ENCODE data around the gene RGS6. TPM values are rescaled to one million over a fixed set of nuclear protein-coding genes. Genes with fewer than 3 reads are reported as not detected.

RGS6 gene
- total RNA-seq, 4 donors from 2014 or later, result 0.46 to 3.7 (median 1.6) TPM

GRCh38 chr14:71942904-71943694 lies 10.9 kb downstream of the RGS6 start:
- ATAC-seq (no peak), DNase-seq (no peak)
- H3K9me3 ChIP-seq, result no peaks in the 10 kb centered on the region
- in situ Hi-C loops (cut with MboI; ENCODE audit: low sequenced_read_pairs in 4 of 4), result no loop called here
- H3K36me3 ChIP-seq, result no peaks in the 10 kb centered on the region
- intact Hi-C loops (cut with DNase I; ENCODE audit: low total_unique reads), result no loop called here
- H3K4me1 ChIP-seq, result no peaks in the 10 kb centered on the region
- no peak for TF ChIP-seq CTCF (IDR thresholded peaks at IDR 0.05 in 4 of 5, conservative IDR thresholded peaks at IDR 0.05 in 1 of 5)
- no peak for TF ChIP-seq POLR2A (IDR thresholded peaks at IDR 0.05)
- no peak overlapping the region for H3K27ac ChIP-seq
- H3K27me3 ChIP-seq, result no peaks in the 10 kb centered on the region
- no peak overlapping the region for H3K4me3 ChIP-seq

GRCh38 chr14:71943695-71944018 lies 11.4 kb downstream of the RGS6 start:
- ATAC-seq, result no peak
- no peak for DNase-seq
- H3K4me1 ChIP-seq, result no peaks in the 10 kb centered on the region
- H3K36me3 ChIP-seq, result no peaks in the 10 kb centered on the region
- intact Hi-C loops (cut with DNase I; ENCODE audit: low total_unique reads), result no loop called here
- no peak overlapping the region for H3K27ac ChIP-seq
- H3K9me3 ChIP-seq, result no peaks in the 10 kb centered on the region
- no peaks in the 10 kb centered on the region for H3K27me3 ChIP-seq
- no peak overlapping the region for H3K4me3 ChIP-seq
- in situ Hi-C loops (cut with MboI; ENCODE audit: low sequenced_read_pairs in 4 of 4), result no loop called here
- no peak for TF ChIP-seq POLR2A (IDR thresholded peaks at IDR 0.05)

GRCh38 chr14:71947947-71948500 lies 15.8 kb downstream of the RGS6 start:
- H3K27ac ChIP-seq, result no peak overlapping the region
- no peak for ATAC-seq
- H3K27me3 ChIP-seq, result no peaks in the 10 kb centered on the region
- H3K4me3 ChIP-seq, result no peak overlapping the region
- H3K9me3 ChIP-seq, result no peaks in the 10 kb centered on the region
- no peak for TF ChIP-seq POLR2A (IDR thresholded peaks at IDR 0.05)
- no peak for TF ChIP-seq CTCF (IDR thresholded peaks at IDR 0.05 in 4 of 5, conservative IDR thresholded peaks at IDR 0.05 in 1 of 5)
- intact Hi-C loops (cut with DNase I; ENCODE audit: low total_unique reads) (no loop called here), in situ Hi-C loops (cut with MboI; ENCODE audit: low sequenced_read_pairs in 4 of 4) (no loop called here)
- H3K36me3 ChIP-seq, result no peaks in the 10 kb centered on the region
- DNase-seq, result no peak
- no peaks in the 10 kb centered on the region for H3K4me1 ChIP-seq

GRCh38 chr14:71952381-71953363 lies 20.4 kb downstream of the RGS6 start:
- DNase-seq, result no peak
- TF ChIP-seq CTCF (IDR thresholded peaks at IDR 0.05 in 4 of 5, conservative IDR thresholded peaks at IDR 0.05 in 1 of 5) (no peak), POLR2A (IDR thresholded peaks at IDR 0.05) (no peak)
- Histone ChIP-seq H3K36me3 (no peaks in the 10 kb centered on the region), H3K27me3 (no peaks in the 10 kb centered on the region), H3K27ac (no peak overlapping the region), H3K4me3 (no peak overlapping the region), H3K9me3 (no peaks in the 10 kb centered on the region), H3K4me1 (no peaks in the 10 kb centered on the region)
- ATAC-seq, result no peak
- intact Hi-C loops (cut with DNase I; ENCODE audit: low total_unique reads), result no loop called here
- in situ Hi-C loops (cut with MboI; ENCODE audit: low sequenced_read_pairs in 4 of 4), result no loop called here

Measured in gastrocnemius medialis (tissue), 4 donors.